CD4-positive, alpha-beta memory T cell (primary cell): ENCODE measurements around the gene PHLDB3. TPM values are rescaled to one million over a fixed set of nuclear protein-coding genes. Genes with fewer than 3 reads are reported as not detected.

Experiments used
- CTCF ChIA-PET: fragments of 350-600 bp; sonication (Branson Sonifier 250); formaldehyde crosslinking; loops from one replicate; lab custom pipeline; 2021; ENCODE audit warnings: inconsistent platforms; ENCODE audit not compliant: partially characterized antibody; lab: Charles Lee
- POLR2A ChIA-PET: fragments of 350-600 bp; sonication (Branson Sonifier 250); formaldehyde crosslinking; loops from one replicate; lab custom pipeline; 2021; ENCODE audit not compliant: partially characterized antibody; lab: Charles Lee
- DNase-seq, 5 donors: peaks; one replicate each; pipeline versions ENCODE4 v3.0.0 to v3.0.0-alpha.2; 2020 to 2022; ENCODE audit warnings: mixed read lengths in 1 of 5
- H3K27ac ChIP-seq: one replicate; pipeline ENCODE4 v1.7.0; 2013; ENCODE audit warnings: low read depth, low read length
- H3K27me3 ChIP-seq: 2 replicates; pipeline ENCODE4 v1.7.0; 2013; ENCODE audit warnings: mild to moderate bottlenecking, low read length, moderate library complexity; ENCODE audit not compliant: insufficient read depth
- H3K36me3 ChIP-seq: 2 replicates; pipeline ENCODE4 v1.7.0; 2013; ENCODE audit warnings: mild to moderate bottlenecking, low read length, moderate library complexity; ENCODE audit not compliant: insufficient read depth
- H3K4me1 ChIP-seq: 2 replicates; pipeline ENCODE4 v1.7.0; 2013; ENCODE audit warnings: mild to moderate bottlenecking, low read length, moderate library complexity; ENCODE audit not compliant: insufficient read depth
- H3K4me3 ChIP-seq, 2 donors: one replicate each; pipeline ENCODE4 v1.7.0; 2013; ENCODE audit warnings: low read length in 2 of 2, mild to moderate bottlenecking in 1 of 2
- H3K9me3 ChIP-seq, 2 donors: one replicate each; pipeline ENCODE4 v1.7.0; 2013; ENCODE audit warnings: low read length in 2 of 2, control low read depth in 1 of 2; ENCODE audit not compliant: control insufficient read depth in 1 of 2
- H3K27ac Mint-ChIP-seq, 7 donors: one replicate each; pipeline ENCODE4 v1.8.0; 2020 to 2021; ENCODE audit warnings: mixed read lengths in 7 of 7, mild to moderate bottlenecking in 6 of 7, inconsistent platforms in 3 of 7, moderate library complexity in 3 of 7
- H3K27me3 Mint-ChIP-seq, 2 donors: one replicate each; pipeline ENCODE4 v1.8.0; 2020 to 2021; ENCODE audit warnings: mixed read lengths in 2 of 2
- H3K36me3 Mint-ChIP-seq, 2 donors: one replicate each; pipeline ENCODE4 v1.8.0; 2020 to 2021; ENCODE audit warnings: mixed read lengths in 2 of 2, inconsistent platforms in 1 of 2, mild to moderate bottlenecking in 1 of 2
- H3K4me1 Mint-ChIP-seq, 4 donors: one replicate each; pipeline ENCODE4 v1.8.0; 2020 to 2021; ENCODE audit warnings: mixed read lengths in 4 of 4, mild to moderate bottlenecking in 1 of 4
- H3K4me3 Mint-ChIP-seq, 8 donors: one replicate each; pipeline ENCODE4 v1.8.0; 2020 to 2021; ENCODE audit warnings: mixed read lengths in 8 of 8, mild to moderate bottlenecking in 7 of 8, moderate library complexity in 6 of 8, inconsistent platforms in 3 of 8
- H3K9me3 Mint-ChIP-seq, 8 donors: one replicate each; pipeline ENCODE4 v1.8.0; 2020 to 2021; ENCODE audit warnings: mixed read lengths in 8 of 8, mild to moderate bottlenecking in 5 of 8, inconsistent platforms in 3 of 8, moderate library complexity in 1 of 8
- intact Hi-C: fragments of 100-400 bp; cut with micrococcal nuclease; formaldehyde crosslinking; loops from one replicate; pipeline ENCODE4 v1.15.1; 2023
- polyA plus RNA-seq, 2 donors: library from polyadenylated mRNA; unstranded; fragments of 300-500 nt; fragmentation: Illumina TruSeq; gene quantifications; one replicate each; pipeline ENCODE4 v1.2.3, GENCODE V29; 2021
- total RNA-seq, 2 experiments: library from RNA; stranded (reverse); gene quantifications; one replicate each; pipeline ENCODE4 v1.2.3, GENCODE V29; 2021

The PHLDB3 gene
- total and polyA plus RNA-seq, 4 experiments from 2014 or later = 1.3 to 47.3 (median 21.2) TPM

DNA sequence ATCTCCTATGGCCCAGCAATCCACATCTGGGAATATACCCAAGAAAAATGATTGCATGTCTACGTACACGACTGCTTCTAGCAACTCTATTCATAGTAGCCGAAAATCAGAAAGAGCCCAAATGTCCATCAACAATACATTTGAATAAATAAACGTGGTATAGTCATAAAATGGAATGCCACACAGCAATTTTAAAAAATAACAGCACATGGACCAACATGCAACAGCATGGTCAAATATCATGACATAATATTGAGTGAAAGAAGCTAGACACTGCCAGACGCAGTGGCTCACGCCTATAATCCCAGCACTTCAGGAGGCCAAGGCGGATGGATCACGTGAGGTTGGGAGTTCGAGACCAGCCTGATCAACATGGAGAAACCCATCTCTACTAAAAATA is 73.6 kb downstream of the PHLDB3 start:
- Histone ChIP-seq H3K4me1 (peaks cover 26% of the 10 kb centered on the region), H3K36me3 (no peaks in the 10 kb centered on the region), H3K27me3 (no peaks in the 10 kb centered on the region), H3K27ac (no peak overlapping the region), H3K4me3 (no peak overlapping the region), H3K9me3 (no peaks in the 10 kb centered on the region)
- no peaks in the 10 kb centered on the region for H3K36me3 Mint-ChIP-seq
- no peak for DNase-seq
- peaks cover 20 to 29% (median 23%) of the 10 kb centered on the region in 4 donors for H3K4me1 Mint-ChIP-seq
- CTCF ChIA-PET = interaction anchor here (1.0 to 21.7 kb wide), 5 partner anchors 9 to 124 kb away, joined by 4 to 835 read pairs (median 11); partner anchors contain the start of genes ETHE1 and ZNF575
- intact Hi-C loops = no loop called here
- no peak overlapping the region for H3K4me3 Mint-ChIP-seq
- POLR2A ChIA-PET = interaction anchor here (0.6 to 1.6 kb wide), 5 partner anchors 8 to 97 kb away, joined by 3 to 11 read pairs (median 4); no protein-coding TSS in a partner anchor
- H3K9me3 Mint-ChIP-seq = peaks cover 0 to 2% (median 0%) of the 10 kb centered on the region in 8 donors
- no peaks in the 10 kb centered on the region for H3K27me3 Mint-ChIP-seq
- peak overlapping the region in 3 of 7 donors; percentile 43 to 97 (median 93) for H3K27ac Mint-ChIP-seq

DNA sequence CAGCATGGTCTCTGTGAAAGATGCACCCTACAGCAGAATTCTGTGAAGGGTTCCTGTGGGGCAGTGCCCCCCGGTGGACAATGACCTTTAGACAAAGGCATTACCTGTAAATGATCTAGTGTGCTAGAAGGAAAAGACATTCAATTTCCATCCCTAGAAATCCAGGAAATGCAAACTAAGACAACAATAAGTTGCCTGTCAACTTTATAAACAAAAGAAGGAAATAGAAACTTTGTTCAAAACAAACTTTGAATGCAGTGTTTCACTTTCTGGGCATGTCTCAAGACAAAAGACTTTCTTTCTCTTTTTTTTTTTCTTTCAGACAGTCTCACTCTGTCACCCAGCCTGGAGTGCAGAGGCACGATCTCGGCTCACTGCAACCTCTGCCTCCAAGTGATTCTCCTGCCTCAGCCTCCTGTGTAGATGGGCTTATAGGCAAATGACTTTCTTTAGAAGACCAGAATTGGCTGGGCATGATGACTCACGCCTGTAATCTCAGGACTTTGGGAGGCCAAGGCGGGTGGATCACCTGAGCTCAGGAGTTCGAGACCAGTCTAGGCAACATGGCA is 74.3 kb downstream of the PHLDB3 start:
- Histone ChIP-seq H3K27ac (no peak overlapping the region), H3K4me1 (peaks cover 33% of the 10 kb centered on the region), H3K9me3 (no peaks in the 10 kb centered on the region), H3K4me3 (no peak overlapping the region), H3K36me3 (no peaks in the 10 kb centered on the region), H3K27me3 (no peaks in the 10 kb centered on the region)
- Mint-ChIP-seq H3K4me1 (peaks cover 18 to 30% (median 23%) of the 10 kb centered on the region in 4 donors), H3K9me3 (no peaks in the 10 kb centered on the region), H3K27me3 (no peaks in the 10 kb centered on the region), H3K27ac (peak overlapping the region in 3 of 7 donors; percentile 14 to 97 (median 93)), H3K4me3 (peak overlapping the region in 1 of 8 donors; percentile 9), H3K36me3 (no peaks in the 10 kb centered on the region)
- DNase-seq = peak in 1 of 5 donors; percentile 58
- intact Hi-C loops = no loop called here
- POLR2A ChIA-PET = interaction anchor here (0.6 to 1.6 kb wide), 5 partner anchors 9 to 97 kb away, joined by 3 to 11 read pairs (median 4); no protein-coding TSS in a partner anchor
- CTCF ChIA-PET = interaction anchor here (1.0 to 21.7 kb wide), 5 partner anchors 9 to 125 kb away, joined by 4 to 835 read pairs (median 11); partner anchors contain the start of genes ETHE1 and ZNF575

DNA sequence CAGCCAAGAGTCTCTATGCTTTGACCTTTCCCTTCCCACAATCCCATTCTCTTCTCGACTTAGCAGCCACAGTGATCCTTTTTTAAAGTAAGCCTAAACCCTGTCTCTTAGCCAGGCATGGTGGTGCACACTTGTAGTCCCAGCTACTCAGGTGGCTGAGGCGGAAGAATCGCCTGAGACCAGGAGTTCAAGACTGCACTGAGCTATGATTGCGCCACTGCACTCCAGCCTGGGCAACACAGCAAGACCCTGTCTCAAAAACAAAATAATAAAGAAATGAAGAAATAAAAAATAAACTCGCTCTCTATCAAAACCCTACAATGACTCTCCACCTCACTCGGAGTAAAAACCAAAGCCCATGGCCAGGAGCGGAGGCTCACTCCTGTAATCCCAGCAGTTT is 75.2 kb downstream of the PHLDB3 start:
- no peak for DNase-seq
- Histone ChIP-seq H3K36me3 (no peaks in the 10 kb centered on the region), H3K27me3 (no peaks in the 10 kb centered on the region), H3K27ac (no peak overlapping the region), H3K4me1 (peaks cover 33% of the 10 kb centered on the region), H3K4me3 (no peak overlapping the region), H3K9me3 (no peaks in the 10 kb centered on the region)
- POLR2A ChIA-PET = interaction anchor here (1.6 kb wide), 1 partner anchor 10 kb away, joined by 6 read pairs; no protein-coding TSS in a partner anchor
- H3K9me3 Mint-ChIP-seq = no peaks in the 10 kb centered on the region
- CTCF ChIA-PET = interaction anchor here (2.0 to 21.7 kb wide), 3 partner anchors 10 to 98 kb away, joined by 17 to 835 read pairs (median 413); partner anchors contain the start of genes ETHE1 and ZNF575
- intact Hi-C loops = no loop called here
- peaks cover 18 to 31% (median 22%) of the 10 kb centered on the region in 4 donors for H3K4me1 Mint-ChIP-seq
- no peaks in the 10 kb centered on the region for H3K36me3 Mint-ChIP-seq
- no peak overlapping the region for H3K4me3 Mint-ChIP-seq
- H3K27me3 Mint-ChIP-seq = no peaks in the 10 kb centered on the region
- peak overlapping the region in 2 of 7 donors; percentile 3 to 87 for H3K27ac Mint-ChIP-seq

DNA sequence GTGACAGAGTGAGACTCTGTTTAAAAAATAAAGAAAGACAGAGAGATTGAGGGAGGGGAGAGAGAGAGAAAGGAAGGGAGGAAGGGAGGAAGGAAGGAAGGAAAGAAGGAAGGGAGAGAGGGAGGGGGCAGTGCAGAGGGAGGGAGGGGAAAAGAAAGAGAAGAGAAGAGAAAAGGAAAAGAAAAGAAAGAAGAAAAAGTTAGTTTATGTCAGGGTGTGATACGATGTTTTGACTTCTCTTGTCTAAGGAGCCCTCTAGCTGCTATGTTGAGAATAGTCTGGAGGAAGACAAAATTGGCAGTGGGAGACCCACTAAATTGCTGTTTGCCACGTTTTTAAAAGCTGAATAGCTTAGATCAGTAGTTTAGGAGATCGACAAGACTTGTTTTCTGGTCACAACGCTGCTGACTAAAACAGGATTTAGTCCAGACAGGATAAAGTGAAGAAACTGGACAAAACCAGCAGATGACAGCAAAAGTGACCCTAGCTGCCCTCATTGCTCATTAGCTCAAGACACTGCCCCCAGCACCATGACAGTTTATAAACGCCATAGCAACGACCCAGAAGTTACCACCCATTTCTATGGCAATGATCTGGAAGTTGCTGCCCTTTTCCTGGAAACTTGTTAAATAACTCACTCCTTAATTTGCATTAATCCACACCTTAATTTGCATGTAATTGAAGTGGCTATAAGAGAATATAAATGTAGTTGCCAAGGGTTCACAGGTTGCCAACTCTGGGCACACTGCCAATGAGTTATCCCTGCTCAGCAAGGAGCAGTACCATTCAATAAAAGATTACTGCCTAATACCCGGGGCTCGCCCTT is 78.8 kb downstream of the PHLDB3 start:
- no peaks in the 10 kb centered on the region for H3K36me3 Mint-ChIP-seq
- Histone ChIP-seq H3K36me3 (no peaks in the 10 kb centered on the region), H3K4me3 (no peak overlapping the region), H3K27ac (no peak overlapping the region), H3K27me3 (no peaks in the 10 kb centered on the region), H3K4me1 (peaks cover 18% of the 10 kb centered on the region), H3K9me3 (no peaks in the 10 kb centered on the region)
- no peak overlapping the region for H3K4me3 Mint-ChIP-seq
- H3K27me3 Mint-ChIP-seq = peaks cover 0 to 2% of the 10 kb centered on the region in 2 donors
- CTCF ChIA-PET = interaction anchor here (0.7 to 18.7 kb wide), 8 partner anchors 8 to 130 kb away, joined by 3 to 413 read pairs (median 4); no protein-coding TSS in a partner anchor
- peaks cover 5 to 21% (median 10%) of the 10 kb centered on the region in 4 donors for H3K4me1 Mint-ChIP-seq
- POLR2A ChIA-PET = interaction anchor here (1.3 kb wide), 2 partner anchors 13 to 38 kb away, joined by 3 to 8 read pairs; no protein-coding TSS in a partner anchor
- peak overlapping the region in 3 of 7 donors; percentile 17 to 85 (median 52) for H3K27ac Mint-ChIP-seq
- intact Hi-C loops = no loop called here
- H3K9me3 Mint-ChIP-seq = no peaks in the 10 kb centered on the region
- peak in 1 of 5 donors; percentile 13 for DNase-seq

Other genes starting within 250 kb of the PHLDB3 start
- not detected for gene PSG9, start 235.2 kb downstream of the PHLDB3 start, total RNA-seq
- not detected for gene PSG9, start 235.2 kb downstream of the PHLDB3 start, polyA plus RNA-seq
- not detected for gene CD177, start 151.1 kb downstream of the PHLDB3 start, total RNA-seq
- not detected for gene CD177, start 151.1 kb downstream of the PHLDB3 start, polyA plus RNA-seq
- gene TEX101, start 89.9 kb downstream of the PHLDB3 start, total RNA-seq = not detected
- gene TEX101, start 89.9 kb downstream of the PHLDB3 start, polyA plus RNA-seq = not detected
- gene LYPD3, start 39.1 kb downstream of the PHLDB3 start, total RNA-seq = 1 to 10 TPM; 3.3 to 3.7 TPM
- 1 to 10 TPM; 4.4 to 5.9 TPM for gene LYPD3, start 39.1 kb downstream of the PHLDB3 start, polyA plus RNA-seq
- 10 to 100 TPM; 23.9 to 29.1 TPM for gene ETHE1, start 22.5 kb upstream of the PHLDB3 start, total RNA-seq
- gene ETHE1, start 22.5 kb upstream of the PHLDB3 start, polyA plus RNA-seq = 10 to 100 TPM; 79.1 to 80.7 TPM
- gene ZNF575, start 28.4 kb upstream of the PHLDB3 start, total RNA-seq = 10 to 100 TPM; 11.0 to 11.8 TPM
- gene ZNF575, start 28.4 kb upstream of the PHLDB3 start, polyA plus RNA-seq = 1 to 10 TPM; 2.1 to 3.6 TPM
- 10 to 100 TPM; 33.4 to 41.0 TPM for gene XRCC1, start 70.8 kb upstream of the PHLDB3 start, total RNA-seq
- gene XRCC1, start 70.8 kb upstream of the PHLDB3 start, polyA plus RNA-seq = 10 to 100 TPM; 16.3 to 29.1 TPM
- gene PINLYP, start 71.1 kb upstream of the PHLDB3 start, total RNA-seq = under 1 TPM; 0.33 to 0.84 TPM
- 1 to 10 TPM in 1 of 2 donors, not detected in 1; 1.3 TPM for gene PINLYP, start 71.1 kb upstream of the PHLDB3 start, polyA plus RNA-seq
- gene IRGQ, start 91.4 kb upstream of the PHLDB3 start, total RNA-seq = 10 to 100 TPM; 16.5 to 17.9 TPM
- 1 to 10 TPM in 1 of 2 donors, under 1 TPM in 1; 0.37 to 2.2 TPM for gene IRGQ, start 91.4 kb upstream of the PHLDB3 start, polyA plus RNA-seq
- gene ZNF576, start 91.8 kb upstream of the PHLDB3 start, total RNA-seq = 10 to 100 TPM; 18.4 to 18.6 TPM
- 10 to 100 TPM in 1 of 2 donors, 1 to 10 TPM in 1; 8.4 to 13.0 TPM for gene ZNF576, start 91.8 kb upstream of the PHLDB3 start, polyA plus RNA-seq
- gene SRRM5, start 107.3 kb upstream of the PHLDB3 start, total RNA-seq = under 1 TPM; 0.83 to 0.99 TPM
- under 1 TPM in 1 of 2 donors, not detected in 1; 0.10 TPM for gene SRRM5, start 107.3 kb upstream of the PHLDB3 start, polyA plus RNA-seq
- 10 to 100 TPM; 27.7 to 28.2 TPM for gene ZNF428, start 114.9 kb upstream of the PHLDB3 start, total RNA-seq
- gene ZNF428, start 114.9 kb upstream of the PHLDB3 start, polyA plus RNA-seq = 10 to 100 TPM; 13.9 to 19.9 TPM
- under 1 TPM; 0.33 to 0.49 TPM for gene CADM4, start 135.1 kb upstream of the PHLDB3 start, total RNA-seq
- gene CADM4, start 135.1 kb upstream of the PHLDB3 start, polyA plus RNA-seq = under 1 TPM in 1 of 2 donors, not detected in 1; 0.18 TPM
- 1 to 10 TPM; 8.6 to 9.4 TPM for gene PLAUR, start 165.4 kb upstream of the PHLDB3 start, total RNA-seq
- 1 to 10 TPM; 6.3 to 6.6 TPM for gene PLAUR, start 165.4 kb upstream of the PHLDB3 start, polyA plus RNA-seq
- not detected for gene IRGC, start 211.3 kb upstream of the PHLDB3 start, total RNA-seq
- gene IRGC, start 211.3 kb upstream of the PHLDB3 start, polyA plus RNA-seq = not detected